ENCODE data around the gene THBS1. TPM values are rescaled to one million over a fixed set of nuclear protein-coding genes. Genes with fewer than 3 reads are reported as not detected.

Gene THBS1
- total RNA-seq, 1 donor from 2014 or later: 29.5 TPM

- no peak for ATAC-seq
Measured at GRCh38 chr15:39596358-39597051, 15.6 kb downstream of the THBS1 start.

GRCh38 chr15:39597336-39597735 is 16.5 kb downstream of the THBS1 start:
- DNase-seq: no peak
- intact Hi-C loops (cut with micrococcal nuclease): no loop called here
- ATAC-seq: no peak

More at GRCh38 chr15:39596358-39597051, 15.6 kb downstream of the THBS1 start:
- intact Hi-C loops (cut with micrococcal nuclease): no loop called here
- no peak for DNase-seq

- DNase-seq (no peak), ATAC-seq (no peak)
- intact Hi-C loops (cut with micrococcal nuclease): no loop called here
Measured at GRCh38 chr15:39597751-39598185, 16.9 kb downstream of the THBS1 start.

- intact Hi-C loops (cut with micrococcal nuclease): no loop called here
- ATAC-seq (no peak), DNase-seq (no peak)
Measured at GRCh38 chr15:39598186-39598850, 17.4 kb downstream of the THBS1 start.

GRCh38 chr15:39598958-39599845 is 18.3 kb downstream of the THBS1 start:
- DNase-seq: no peak
- intact Hi-C loops (cut with micrococcal nuclease): no loop called here
- ATAC-seq: no peak

GRCh38 chr15:39599871-39600270 is 19.0 kb downstream of the THBS1 start:
- DNase-seq (no peak), ATAC-seq (no peak)
- intact Hi-C loops (cut with micrococcal nuclease): no loop called here

GRCh38 chr15:39602143-39602542 is 21.3 kb downstream of the THBS1 start:
- no peak for DNase-seq
- no peak for ATAC-seq
- intact Hi-C loops (cut with micrococcal nuclease): no loop called here

- intact Hi-C loops (cut with micrococcal nuclease): no loop called here
- ATAC-seq: no peak
- DNase-seq: no peak
Measured at GRCh38 chr15:39605146-39605545, 24.3 kb downstream of the THBS1 start.

GRCh38 chr15:39608185-39609139 is 27.6 kb downstream of the THBS1 start:
- no peak for DNase-seq
- ATAC-seq: no peak
- intact Hi-C loops (cut with micrococcal nuclease): no loop called here

GRCh38 chr15:39609166-39609916 is 28.5 kb downstream of the THBS1 start:
- DNase-seq (no peak), ATAC-seq (no peak)
- intact Hi-C loops (cut with micrococcal nuclease): no loop called here

- intact Hi-C loops (cut with micrococcal nuclease): no loop called here
- DNase-seq (no peak), ATAC-seq (no peak)
Measured at GRCh38 chr15:39610665-39611064, 29.8 kb downstream of the THBS1 start.

- ATAC-seq (no peak), DNase-seq (no peak)
- intact Hi-C loops (cut with micrococcal nuclease): no loop called here
Measured at GRCh38 chr15:39613271-39613670, 32.4 kb downstream of the THBS1 start.

- no peak for DNase-seq
- ATAC-seq: no peak
- intact Hi-C loops (cut with micrococcal nuclease): no loop called here
Measured at GRCh38 chr15:39613861-39614260, 33.0 kb downstream of the THBS1 start.

- intact Hi-C loops (cut with micrococcal nuclease): no loop called here
- ATAC-seq (no peak), DNase-seq (no peak)
Measured at GRCh38 chr15:39616731-39617455, 36.0 kb downstream of the THBS1 start.

GRCh38 chr15:39618063-39618823 is 37.4 kb downstream of the THBS1 start:
- ATAC-seq: no peak

GRCh38 chr15:39621210-39621609 is 40.3 kb downstream of the THBS1 start:
- no peak for ATAC-seq
- DNase-seq: no peak
- intact Hi-C loops (cut with micrococcal nuclease): no loop called here

More at GRCh38 chr15:39618063-39618823, 37.4 kb downstream of the THBS1 start:
- intact Hi-C loops (cut with micrococcal nuclease): no loop called here
- no peak for DNase-seq

GRCh38 chr15:39621976-39622375 is 41.1 kb downstream of the THBS1 start:
- ATAC-seq: no peak
- intact Hi-C loops (cut with micrococcal nuclease): no loop called here
- DNase-seq: no peak

Measured in left ventricle myocardium superior (tissue), 1 donor.